ENCODE data around the gene DNAAF5.

The DNAAF5 gene
- total RNA-seq, result 13.0 to 15.6 reads per million in 2 donors

GRCh38 chr7:726084-726853, at the start of gene DNAAF5:
TSS of gene DNAAF5 (plus strand) at chr7:726699. CDS start at chr7:726721, 22 bp downstream.
- DNase-seq, result peak; percentile 77

- no peak for DNase-seq
Observed at GRCh38 chr7:676972-677385, 49.5 kb upstream of the DNAAF5 start.

- no peak for DNase-seq
Observed at GRCh38 chr7:680411-681127, 45.9 kb upstream of the DNAAF5 start.

- DNase-seq, result no peak
Observed at GRCh38 chr7:681551-682307, 44.8 kb upstream of the DNAAF5 start.

- no peak for DNase-seq
Observed at GRCh38 chr7:682810-683209, 43.7 kb upstream of the DNAAF5 start.

- DNase-seq, result no peak
Observed at GRCh38 chr7:683526-684205, 42.8 kb upstream of the DNAAF5 start.

- no peak for DNase-seq
Observed at GRCh38 chr7:684416-684815, 42.1 kb upstream of the DNAAF5 start.

GRCh38 chr7:685540-685939, 41.0 kb upstream of the DNAAF5 start:
- DNase-seq, result no peak

- no peak for DNase-seq
Observed at GRCh38 chr7:690478-691360, 35.8 kb upstream of the DNAAF5 start.

- no peak for DNase-seq
Observed at GRCh38 chr7:691361-692045, 35.0 kb upstream of the DNAAF5 start.

GRCh38 chr7:693280-693679, 33.2 kb upstream of the DNAAF5 start:
- DNase-seq, result no peak

- DNase-seq, result no peak
Observed at GRCh38 chr7:696426-696811, 30.1 kb upstream of the DNAAF5 start.

GRCh38 chr7:696812-697551, 29.5 kb upstream of the DNAAF5 start:
- DNase-seq, result no peak

GRCh38 chr7:698515-699475, 27.7 kb upstream of the DNAAF5 start:
- DNase-seq, result no peak

- DNase-seq, result no peak
Observed at GRCh38 chr7:699476-700170, 26.9 kb upstream of the DNAAF5 start.

GRCh38 chr7:701086-701671, 25.3 kb upstream of the DNAAF5 start:
- no peak for DNase-seq

- no peak for DNase-seq
Observed at GRCh38 chr7:703049-703448, 23.4 kb upstream of the DNAAF5 start.

- DNase-seq, result no peak
Observed at GRCh38 chr7:706721-707120, 19.8 kb upstream of the DNAAF5 start.
